HCT116 (cell line): ENCODE data around the gene XKR7.

ENCODE experiments used
- CBX3 ChIP-seq: IDR thresholded peaks from 2 replicates; pipeline ENCODE4 v1.6.1; 2012; ENCODE audit warnings: low read depth
- JUND ChIP-seq: IDR thresholded peaks from 2 replicates; pipeline ENCODE4 v1.6.1; 2012
- POLR2A ChIP-seq: IDR thresholded peaks from 2 replicates; pipeline ENCODE4 v1.7.0; 2011; ENCODE audit warnings: borderline replicate concordance; ENCODE audit not compliant: insufficient read depth, insufficient read length; ENCODE audit errors: extremely low read depth
- SP1 ChIP-seq: IDR thresholded peaks from 2 replicates; pipeline ENCODE4 v1.6.1; 2012; ENCODE audit warnings: low read depth
- TCF7L2 ChIP-seq: IDR thresholded peaks from 2 replicates; pipeline ENCODE4 v1.7.0; 2011; ENCODE audit warnings: borderline replicate concordance, inconsistent platforms; ENCODE audit not compliant: insufficient read depth, insufficient read length; ENCODE audit errors: extremely low read depth
- ZFX ChIP-seq: fragments of 450-650 bp; IDR thresholded peaks from 2 replicates; pipeline ENCODE4 v1.6.1; 2017
- TF ChIP-seq, protein P1 (sequence below), 3 experiments: fragments of 200-600 bp in 1 of 3; sonication (generic) in 1 of 3; IDR thresholded peaks in 2 of 3; conservative IDR thresholded peaks in 1 of 3; 2 replicates each; pipeline ENCODE4 v1.5.1; 2012 to 2017; ENCODE audit warnings: low read depth in 2 of 3, low read length in 2 of 3, antibody characterized with exemption in 1 of 3, borderline replicate concordance in 1 of 3, control low read depth in 1 of 3, mild to moderate bottlenecking in 1 of 3, mixed read lengths in 1 of 3, mixed run types in 1 of 3, moderate library complexity in 1 of 3; ENCODE audit not compliant: insufficient read depth in 1 of 3
- TF ChIP-seq, protein P2 (sequence below): IDR thresholded peaks from 2 replicates; pipeline ENCODE4 v1.6.1; 2011; ENCODE audit warnings: mild to moderate bottlenecking, low read length, moderate library complexity; ENCODE audit not compliant: insufficient replicate concordance; ENCODE audit errors: extremely low read depth

DNA sequence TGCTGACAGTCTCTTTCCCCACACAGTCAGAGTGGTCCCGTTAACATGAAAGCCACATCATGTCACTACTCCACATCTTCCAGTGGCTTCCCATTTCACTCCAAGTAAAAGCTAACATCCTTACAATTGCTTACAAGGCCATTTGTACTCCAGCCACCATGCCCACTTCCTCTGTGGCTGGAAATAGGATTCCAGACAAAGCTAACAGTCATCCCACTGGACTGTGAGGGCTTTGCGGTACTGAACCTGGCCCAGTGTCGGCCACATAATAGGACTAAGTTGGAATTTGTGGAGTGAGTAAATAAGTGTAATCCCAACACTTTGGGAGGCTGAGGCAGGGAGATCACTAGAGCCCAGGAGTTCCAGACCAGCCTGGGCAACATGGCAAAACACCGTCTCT, 53.1 kb downstream of the XKR7 start:
- TF ChIP-seq, protein P1, sequence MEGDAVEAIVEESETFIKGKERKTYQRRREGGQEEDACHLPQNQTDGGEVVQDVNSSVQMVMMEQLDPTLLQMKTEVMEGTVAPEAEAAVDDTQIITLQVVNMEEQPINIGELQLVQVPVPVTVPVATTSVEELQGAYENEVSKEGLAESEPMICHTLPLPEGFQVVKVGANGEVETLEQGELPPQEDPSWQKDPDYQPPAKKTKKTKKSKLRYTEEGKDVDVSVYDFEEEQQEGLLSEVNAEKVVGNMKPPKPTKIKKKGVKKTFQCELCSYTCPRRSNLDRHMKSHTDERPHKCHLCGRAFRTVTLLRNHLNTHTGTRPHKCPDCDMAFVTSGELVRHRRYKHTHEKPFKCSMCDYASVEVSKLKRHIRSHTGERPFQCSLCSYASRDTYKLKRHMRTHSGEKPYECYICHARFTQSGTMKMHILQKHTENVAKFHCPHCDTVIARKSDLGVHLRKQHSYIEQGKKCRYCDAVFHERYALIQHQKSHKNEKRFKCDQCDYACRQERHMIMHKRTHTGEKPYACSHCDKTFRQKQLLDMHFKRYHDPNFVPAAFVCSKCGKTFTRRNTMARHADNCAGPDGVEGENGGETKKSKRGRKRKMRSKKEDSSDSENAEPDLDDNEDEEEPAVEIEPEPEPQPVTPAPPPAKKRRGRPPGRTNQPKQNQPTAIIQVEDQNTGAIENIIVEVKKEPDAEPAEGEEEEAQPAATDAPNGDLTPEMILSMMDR (IDR thresholded peaks at IDR 0.05 in 2 of 3, conservative IDR thresholded peaks at IDR 0.05 in 1 of 3; ENCODE audit: borderline replicate concordance in 1 of 3, insufficient read depth in 1 of 3, low read depth in 2 of 3, low read length in 2 of 3) = no peak
- TF ChIP-seq ZFX (no peak), POLR2A (no peak), SP1 (no peak), CBX3 (no peak), TCF7L2 (no peak), JUND (no peak)
- TF ChIP-seq, protein P2, sequence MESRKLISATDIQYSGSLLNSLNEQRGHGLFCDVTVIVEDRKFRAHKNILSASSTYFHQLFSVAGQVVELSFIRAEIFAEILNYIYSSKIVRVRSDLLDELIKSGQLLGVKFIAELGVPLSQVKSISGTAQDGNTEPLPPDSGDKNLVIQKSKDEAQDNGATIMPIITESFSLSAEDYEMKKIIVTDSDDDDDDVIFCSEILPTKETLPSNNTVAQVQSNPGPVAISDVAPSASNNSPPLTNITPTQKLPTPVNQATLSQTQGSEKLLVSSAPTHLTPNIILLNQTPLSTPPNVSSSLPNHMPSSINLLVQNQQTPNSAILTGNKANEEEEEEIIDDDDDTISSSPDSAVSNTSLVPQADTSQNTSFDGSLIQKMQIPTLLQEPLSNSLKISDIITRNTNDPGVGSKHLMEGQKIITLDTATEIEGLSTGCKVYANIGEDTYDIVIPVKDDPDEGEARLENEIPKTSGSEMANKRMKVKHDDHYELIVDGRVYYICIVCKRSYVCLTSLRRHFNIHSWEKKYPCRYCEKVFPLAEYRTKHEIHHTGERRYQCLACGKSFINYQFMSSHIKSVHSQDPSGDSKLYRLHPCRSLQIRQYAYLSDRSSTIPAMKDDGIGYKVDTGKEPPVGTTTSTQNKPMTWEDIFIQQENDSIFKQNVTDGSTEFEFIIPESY = no peak
